H54 (cell line): ENCODE results near the gene PCDH7.

Source experiments
- DNase-seq: peaks from one replicate; pipeline ENCODE4 v3.0.0; 2011; ENCODE audit warnings: low spot score, mixed read lengths; ENCODE audit not compliant: insufficient read length
- FAIRE-seq: peaks from 3 replicates; lab custom pipeline; 2011; peaks lifted over from hg19 to GRCh38; lab: Jason Lieb, UNC
- POLR2A ChIP-seq: IDR thresholded peaks from 2 replicates; pipeline ENCODE4 v1.6.1; 2011; ENCODE audit warnings: low read depth, mild to moderate bottlenecking, low read length

PCDH7 gene

DNA sequence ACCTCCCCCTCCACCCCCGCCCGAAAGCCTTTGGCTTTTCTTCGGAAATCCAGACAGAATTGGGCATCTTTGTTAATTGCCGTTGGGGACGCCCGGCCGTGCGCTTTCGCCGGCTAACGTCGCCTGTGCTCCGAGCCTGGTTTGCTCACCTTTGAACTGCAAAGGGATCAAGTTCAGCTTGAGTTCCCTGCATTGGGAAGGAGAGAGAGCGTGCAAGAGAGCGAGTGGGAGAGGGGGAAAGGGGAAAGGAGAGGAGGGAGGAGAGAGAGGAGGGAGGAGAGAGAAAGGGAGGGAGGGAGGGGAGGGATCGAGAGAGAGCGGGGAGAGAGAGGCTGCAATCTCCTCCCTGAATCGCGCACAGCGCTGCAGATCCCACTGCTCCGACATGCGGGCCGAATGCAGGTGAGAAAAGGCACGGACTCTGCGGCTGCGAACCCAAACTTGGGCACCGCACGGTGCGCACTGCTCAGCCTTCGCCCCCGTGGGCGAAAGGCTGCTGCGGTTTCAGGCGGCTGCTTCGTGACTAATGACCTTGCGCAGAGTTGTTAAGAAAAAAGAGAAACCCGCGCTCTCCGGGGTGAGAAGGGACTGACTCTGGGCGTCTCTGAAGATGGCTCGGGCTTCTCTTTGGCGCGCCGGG, at the start of gene PCDH7:
Gene PCDH7, plus strand, starts transcription at position 349 of the 640 bp plus-strand sequence. CDS start 1,054 bp downstream, outside the sequence.
- peak; percentile 62 for TF ChIP-seq POLR2A
- DNase-seq, result no peak
- FAIRE-seq, result no peak

DNA sequence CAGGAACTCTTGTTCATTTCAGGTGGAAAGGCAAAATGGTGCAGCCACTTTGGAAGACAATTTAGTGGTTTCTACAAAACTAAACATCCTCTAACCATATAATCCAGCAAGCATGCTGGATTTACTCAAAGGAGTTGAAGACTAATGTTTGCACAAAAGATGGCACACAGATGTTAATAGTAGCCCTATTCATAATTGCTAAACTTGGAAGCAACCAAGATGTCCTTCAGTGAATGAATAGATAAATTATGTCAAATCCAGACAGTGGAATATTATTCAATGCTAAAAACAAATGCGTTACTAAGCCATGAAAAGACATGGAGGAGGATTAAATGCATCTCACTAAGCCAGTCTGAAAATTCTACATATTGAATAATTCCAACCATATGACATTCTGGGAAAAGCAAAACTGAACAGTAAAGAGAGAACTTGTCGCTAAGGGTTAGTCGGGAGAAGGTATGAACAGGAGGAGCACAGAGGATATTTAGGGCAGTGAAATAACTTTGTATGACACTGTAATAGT, 48.2 kb upstream of the PCDH7 start:
- DNase-seq (no peak), FAIRE-seq (no peak)
- TF ChIP-seq POLR2A, result no peak

DNA sequence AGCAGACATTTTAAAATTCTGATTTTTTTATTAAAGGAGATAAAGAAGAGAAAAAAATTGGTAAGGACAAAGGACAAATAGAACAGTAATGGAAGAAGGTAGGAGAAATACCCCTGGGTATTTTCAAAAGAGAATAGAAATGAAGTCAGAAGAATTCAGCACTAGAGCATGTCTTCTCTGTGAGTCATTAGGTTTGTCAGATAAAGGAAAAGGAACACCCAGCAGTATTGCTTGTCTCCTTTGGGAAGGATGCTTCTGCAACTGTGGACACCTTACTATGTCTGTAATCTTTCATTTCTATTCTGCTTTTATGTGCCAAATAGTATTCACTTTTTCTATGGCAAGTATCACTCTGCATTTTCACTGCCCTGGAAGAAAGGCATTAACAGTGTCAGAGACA, 24.0 kb upstream of the PCDH7 start:
- no peak for FAIRE-seq
- DNase-seq, result no peak
- TF ChIP-seq POLR2A, result no peak

DNA sequence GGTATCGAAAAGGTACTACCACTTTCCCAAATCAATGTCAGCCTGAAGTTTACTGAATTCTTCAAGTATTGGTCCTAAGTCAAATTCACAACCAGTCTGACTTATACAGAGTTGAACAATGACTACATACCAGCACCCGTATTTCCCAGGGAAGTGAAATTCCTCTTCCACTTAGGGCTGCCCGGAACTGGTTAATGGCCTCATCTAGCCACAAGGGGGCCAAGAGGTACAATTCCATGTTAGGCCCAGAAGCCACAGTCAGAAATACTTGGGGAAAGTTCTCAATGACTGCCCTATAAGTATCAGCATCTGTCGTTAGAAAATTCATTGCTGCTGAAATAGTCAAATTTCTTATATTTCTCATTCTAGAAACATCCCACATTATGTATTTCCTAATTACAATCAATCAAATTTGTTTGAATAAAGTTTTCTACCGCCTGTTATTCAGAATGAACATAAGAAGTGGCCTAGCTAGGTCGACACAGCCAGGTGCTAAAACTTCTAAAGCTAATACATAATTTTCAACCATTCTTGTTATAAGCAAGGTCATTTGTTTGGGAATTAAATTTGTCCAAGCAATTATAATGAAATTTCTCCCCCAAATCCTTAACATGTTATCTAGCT, 5.6 kb upstream of the PCDH7 start:
- no peak for TF ChIP-seq POLR2A
- no peak for DNase-seq
- FAIRE-seq, result peak; percentile 27

DNA sequence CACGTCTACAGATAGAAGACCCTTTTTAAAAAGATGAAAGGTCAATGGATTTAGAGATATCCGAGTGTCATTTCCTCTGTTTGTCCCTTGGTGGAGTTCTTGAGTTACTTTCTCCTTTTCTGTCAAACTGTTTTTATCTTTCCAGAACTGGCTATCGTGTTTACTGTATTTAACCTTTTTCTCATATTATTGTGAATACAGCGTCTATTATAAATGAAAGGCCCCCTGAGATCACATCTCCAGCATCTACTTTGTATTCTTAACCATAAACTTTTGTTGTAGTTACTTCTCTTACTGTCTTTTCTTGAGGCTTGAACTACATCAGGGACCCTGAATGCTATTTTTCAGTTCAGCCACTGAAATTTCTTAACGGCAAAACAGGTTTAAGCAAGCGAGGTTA, 4.0 kb upstream of the PCDH7 start:
- TF ChIP-seq POLR2A, result no peak
- DNase-seq (no peak), FAIRE-seq (no peak)

DNA sequence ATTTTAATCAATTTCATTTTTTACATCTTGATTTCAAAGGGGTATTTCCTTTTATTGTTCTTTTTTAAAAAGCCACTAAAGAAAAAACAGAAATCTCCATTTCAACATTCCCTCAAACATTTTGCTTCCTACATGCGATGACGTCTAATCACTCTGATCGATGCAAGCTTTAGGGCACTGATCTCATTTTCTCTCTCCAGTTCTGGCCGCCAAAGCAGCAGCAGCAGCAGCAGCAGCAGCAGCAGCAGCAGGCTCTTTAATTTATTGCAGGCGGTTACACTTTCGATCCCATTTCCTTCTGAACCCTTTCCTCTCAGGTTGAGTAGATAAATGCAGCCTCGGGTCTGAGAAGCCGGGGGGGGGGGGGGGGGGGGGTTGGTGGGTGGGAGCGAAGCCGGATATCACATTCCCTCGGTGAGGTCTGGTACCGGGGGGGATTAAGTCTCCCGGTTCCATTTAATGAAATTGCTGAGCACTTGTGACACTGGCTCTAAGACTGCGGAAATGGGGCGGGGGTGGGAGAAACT, 3.4 kb upstream of the PCDH7 start:
- FAIRE-seq, result no peak
- TF ChIP-seq POLR2A, result no peak
- no peak for DNase-seq

GRCh38 chr4:30717208-30718020, 2.8 kb upstream of the PCDH7 start:
- no peak for FAIRE-seq
- peak; percentile 56 for TF ChIP-seq POLR2A
- DNase-seq, result no peak

DNA sequence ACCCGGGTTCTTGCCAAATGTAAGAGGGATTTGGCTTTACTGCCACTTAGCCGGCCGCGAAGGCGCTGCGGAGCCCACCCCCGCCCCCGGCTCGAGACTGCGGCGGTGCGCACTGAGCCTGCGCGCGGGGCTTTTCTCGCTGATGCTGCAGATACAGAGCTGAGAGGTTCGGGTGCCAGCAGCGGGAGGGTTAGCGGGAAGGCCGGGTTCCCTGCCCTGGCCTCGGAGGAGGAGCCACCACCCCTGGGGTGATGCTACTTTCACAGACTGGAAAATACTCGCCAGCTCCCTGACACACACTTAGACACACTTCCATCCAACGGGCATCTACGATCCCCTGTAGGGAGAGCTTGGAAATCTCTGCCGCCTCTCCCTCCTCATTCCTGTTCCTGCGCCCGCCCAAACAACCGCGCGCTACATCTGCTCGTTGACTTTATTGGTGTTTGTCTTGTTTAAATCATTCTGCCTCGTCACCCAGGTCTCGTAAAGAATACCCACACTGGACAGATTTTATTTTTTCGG, 2.1 kb upstream of the PCDH7 start:
- no peak for FAIRE-seq
- peak; percentile 52 for TF ChIP-seq POLR2A

DNA sequence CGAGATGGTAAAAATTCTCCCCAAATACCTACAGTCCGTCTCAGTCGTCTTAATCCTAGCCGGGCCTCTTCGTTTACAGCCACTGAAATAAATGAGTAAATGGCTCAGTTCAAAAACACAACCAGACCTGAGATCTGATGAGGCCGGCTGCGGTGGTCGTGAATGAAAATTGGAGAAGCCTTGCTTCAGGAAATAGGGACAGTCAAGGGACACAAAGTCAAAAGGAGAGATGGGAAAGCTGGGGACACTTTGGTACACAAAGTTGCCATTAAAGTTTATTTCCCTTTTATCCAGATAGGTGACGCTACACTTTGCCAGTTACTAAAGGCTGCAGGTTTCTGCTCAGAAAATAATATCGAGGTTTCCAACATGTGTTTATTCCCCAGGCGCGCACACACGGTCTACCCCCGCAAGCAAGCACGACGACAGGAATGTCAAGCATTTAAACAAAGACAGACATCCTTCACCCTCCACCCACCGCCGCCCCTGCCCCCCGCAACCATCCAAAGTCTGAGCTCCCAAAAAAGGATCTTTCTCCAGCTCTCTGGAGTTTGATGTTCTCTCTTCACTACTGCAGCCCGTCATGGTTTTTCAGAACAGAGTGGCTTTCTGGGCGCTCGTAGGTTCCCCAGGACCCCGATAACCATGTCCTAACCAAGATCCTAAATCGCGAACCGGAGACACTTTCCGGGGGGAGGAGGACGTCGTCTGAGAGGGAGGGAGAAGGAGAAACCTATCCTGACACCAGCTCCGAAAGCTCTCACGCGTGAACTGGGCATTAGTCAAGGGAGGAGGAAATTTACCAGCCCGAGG, 1.3 kb upstream of the PCDH7 start:
- DNase-seq (no peak), FAIRE-seq (no peak)
- TF ChIP-seq POLR2A, result no peak

More for the DNA sequence above, 2.1 kb upstream of the PCDH7 start:
- no peak for DNase-seq

GRCh38 chr4:30719454-30720020, 632 bp upstream of the PCDH7 start:
- peak; percentile 63 for TF ChIP-seq POLR2A
- no peak for DNase-seq
- FAIRE-seq, result no peak

- no peak for FAIRE-seq
Measured at GRCh38 chr4:30720661-30721184, 554 bp downstream of the PCDH7 start.

More at GRCh38 chr4:30720661-30721184, 554 bp downstream of the PCDH7 start:
- DNase-seq, result no peak
- TF ChIP-seq POLR2A, result 0 out of 2 replicates have a peak, but pooled peaks have one; percentile 18
